Measurements from ENCODE around the gene SLC8A3. TPM values are rescaled to one million over a fixed set of nuclear protein-coding genes. Genes with fewer than 3 reads are reported as not detected.

Gene SLC8A3
- total RNA-seq, 4 donors from 2014 or later, result 0.85 to 1.8 (median 1.0) TPM; not detected in 1

DNA sequence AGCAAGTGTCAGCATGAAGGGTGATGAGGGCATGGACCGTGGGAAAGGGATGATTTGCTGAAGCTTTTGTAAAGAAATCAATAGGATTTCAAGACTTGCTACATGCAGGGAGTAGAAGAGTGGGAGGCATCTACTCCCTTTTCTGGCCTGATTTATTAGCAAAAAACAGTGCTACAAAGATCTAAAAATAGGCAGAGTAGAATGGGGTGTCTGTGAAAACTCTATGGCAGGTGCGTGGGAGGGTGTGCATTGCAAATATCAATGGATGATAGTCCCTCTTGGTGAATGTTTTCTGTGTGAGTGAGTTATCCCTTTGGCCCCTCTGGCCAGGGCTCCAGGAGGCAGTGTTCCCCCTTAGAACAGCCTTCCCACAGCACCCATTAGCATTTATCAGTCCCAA, 170.5 kb downstream of the SLC8A3 start:
- Histone ChIP-seq H3K4me1 (no peaks in the 10 kb centered on the region), H3K4me3 (peak overlapping the region in 1 of 2 donors; percentile 17), H3K9me3 (no peaks in the 10 kb centered on the region), H3K36me3 (no peaks in the 10 kb centered on the region), H3K27ac (peak overlapping the region in 1 of 2 donors; percentile 71), H3K27me3 (no peaks in the 10 kb centered on the region)
- intact Hi-C loops (cut with DNase I; ENCODE audit: low total_unique reads), result no loop called here
- TF ChIP-seq, protein P1, sequence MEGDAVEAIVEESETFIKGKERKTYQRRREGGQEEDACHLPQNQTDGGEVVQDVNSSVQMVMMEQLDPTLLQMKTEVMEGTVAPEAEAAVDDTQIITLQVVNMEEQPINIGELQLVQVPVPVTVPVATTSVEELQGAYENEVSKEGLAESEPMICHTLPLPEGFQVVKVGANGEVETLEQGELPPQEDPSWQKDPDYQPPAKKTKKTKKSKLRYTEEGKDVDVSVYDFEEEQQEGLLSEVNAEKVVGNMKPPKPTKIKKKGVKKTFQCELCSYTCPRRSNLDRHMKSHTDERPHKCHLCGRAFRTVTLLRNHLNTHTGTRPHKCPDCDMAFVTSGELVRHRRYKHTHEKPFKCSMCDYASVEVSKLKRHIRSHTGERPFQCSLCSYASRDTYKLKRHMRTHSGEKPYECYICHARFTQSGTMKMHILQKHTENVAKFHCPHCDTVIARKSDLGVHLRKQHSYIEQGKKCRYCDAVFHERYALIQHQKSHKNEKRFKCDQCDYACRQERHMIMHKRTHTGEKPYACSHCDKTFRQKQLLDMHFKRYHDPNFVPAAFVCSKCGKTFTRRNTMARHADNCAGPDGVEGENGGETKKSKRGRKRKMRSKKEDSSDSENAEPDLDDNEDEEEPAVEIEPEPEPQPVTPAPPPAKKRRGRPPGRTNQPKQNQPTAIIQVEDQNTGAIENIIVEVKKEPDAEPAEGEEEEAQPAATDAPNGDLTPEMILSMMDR (IDR thresholded peaks at IDR 0.05), result no peak
- no peak for TF ChIP-seq POLR2A (IDR thresholded peaks at IDR 0.05)
- peak; percentile 67 to 80 for DNase-seq

DNA sequence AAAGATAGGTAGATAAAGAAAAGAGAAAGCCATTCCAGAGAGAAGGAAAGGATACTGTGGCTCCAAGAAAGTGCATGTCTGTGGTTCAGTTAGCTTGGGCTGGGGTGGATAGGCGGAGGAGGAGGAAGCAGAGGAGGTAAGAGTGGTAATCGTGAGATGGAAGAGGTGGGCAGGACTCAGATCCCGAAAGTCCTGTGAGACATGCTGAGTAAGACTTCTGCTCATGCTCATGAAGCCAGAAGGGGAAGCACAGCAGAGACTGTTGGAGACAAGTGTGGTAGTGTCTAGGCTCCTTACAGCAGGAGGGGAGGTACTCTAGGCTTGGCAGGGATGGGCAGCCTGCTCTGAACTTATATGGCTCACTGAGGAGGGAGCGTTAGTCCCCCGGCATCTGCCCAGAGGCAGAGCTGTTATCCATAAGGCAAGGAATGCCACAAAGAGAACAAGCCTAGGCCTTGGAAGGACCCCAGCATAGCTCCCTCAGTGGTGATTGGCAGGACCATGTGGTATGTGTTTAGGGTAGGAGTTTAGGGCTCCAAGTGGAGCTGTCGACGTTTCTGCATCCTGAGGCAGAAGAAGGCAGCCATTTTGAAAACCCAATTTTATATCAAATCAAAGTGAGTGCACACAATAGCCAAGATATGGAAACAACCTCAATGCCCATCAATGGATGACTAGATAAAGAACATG, 174.2 kb downstream of the SLC8A3 start:
- intact Hi-C loops (cut with DNase I; ENCODE audit: low total_unique reads), result no loop called here

DNA sequence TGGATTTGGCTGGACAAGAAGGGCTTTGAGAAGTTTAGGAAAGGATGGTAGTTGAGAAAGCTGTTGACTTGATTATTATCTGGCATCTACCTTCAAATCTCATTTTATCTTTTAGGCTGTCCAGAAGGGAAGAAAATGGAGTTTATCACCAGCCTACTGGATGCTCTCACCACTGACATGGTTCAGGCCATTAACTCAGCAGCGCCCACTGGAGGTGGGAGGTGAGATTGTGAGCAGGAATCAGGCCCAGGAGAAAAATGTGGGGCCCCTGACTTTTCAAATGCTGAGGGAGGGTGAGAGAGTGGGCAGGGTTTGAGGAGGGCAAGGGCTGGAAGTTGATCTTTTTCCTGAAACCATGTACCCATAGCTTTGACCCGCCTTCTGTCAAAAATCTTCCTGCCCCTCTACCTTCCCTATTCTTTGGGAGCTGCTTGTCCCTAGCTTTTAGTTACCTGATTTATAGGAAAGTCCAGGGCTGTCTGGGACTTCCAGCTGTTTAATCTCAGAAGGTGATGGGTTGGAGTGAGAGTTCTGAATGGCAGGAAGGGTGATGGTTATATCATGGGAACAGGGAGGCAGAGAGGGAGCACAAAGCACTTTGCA, 175.4 kb downstream of the SLC8A3 start:
- Histone ChIP-seq H3K27me3 (no peaks in the 10 kb centered on the region), H3K4me1 (no peaks in the 10 kb centered on the region), H3K4me3 (no peak overlapping the region), H3K9me3 (no peaks in the 10 kb centered on the region), H3K27ac (no peak overlapping the region), H3K36me3 (no peaks in the 10 kb centered on the region)
- intact Hi-C loops (cut with DNase I; ENCODE audit: low total_unique reads), result no loop called here
- no peak for DNase-seq
- no peak for TF ChIP-seq POLR2A (IDR thresholded peaks at IDR 0.05)
- TF ChIP-seq, protein P1 (IDR thresholded peaks at IDR 0.05), result no peak

More for the DNA sequence above, 174.2 kb downstream of the SLC8A3 start:
- Histone ChIP-seq H3K4me3 (no peak overlapping the region), H3K9me3 (no peaks in the 10 kb centered on the region), H3K27ac (no peak overlapping the region), H3K27me3 (no peaks in the 10 kb centered on the region), H3K4me1 (no peaks in the 10 kb centered on the region), H3K36me3 (no peaks in the 10 kb centered on the region)
- DNase-seq, result no peak
- TF ChIP-seq POLR2A (IDR thresholded peaks at IDR 0.05), result no peak
- TF ChIP-seq, protein P1 (IDR thresholded peaks at IDR 0.05), result no peak

DNA sequence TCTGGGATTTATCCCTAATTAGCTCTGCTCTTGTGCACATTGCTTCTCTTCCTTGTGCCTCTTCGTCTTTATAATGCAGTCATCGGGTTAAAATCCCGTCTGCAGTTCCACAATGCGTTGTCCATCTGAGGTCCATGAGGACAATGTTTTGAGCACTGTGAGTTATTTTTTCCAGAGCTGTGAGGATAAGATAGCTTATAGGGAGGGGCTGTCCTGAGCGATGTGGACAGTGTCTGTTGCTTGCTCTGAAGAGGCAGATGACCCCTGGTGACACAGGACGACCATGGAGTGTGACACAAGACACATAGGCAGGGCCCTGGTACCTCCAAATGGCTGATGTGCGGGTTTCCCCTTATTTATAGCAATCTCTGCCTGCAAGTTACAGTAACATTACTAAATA, 177.0 kb downstream of the SLC8A3 start:
- no peak overlapping the region for H3K27ac ChIP-seq
- no peak overlapping the region for H3K4me3 ChIP-seq
- H3K4me1 ChIP-seq, result no peaks in the 10 kb centered on the region
- no peak for DNase-seq
- H3K9me3 ChIP-seq, result no peaks in the 10 kb centered on the region
- intact Hi-C loops (cut with DNase I; ENCODE audit: low total_unique reads), result no loop called here
- H3K36me3 ChIP-seq, result no peaks in the 10 kb centered on the region
- no peak for TF ChIP-seq POLR2A (IDR thresholded peaks at IDR 0.05)
- no peaks in the 10 kb centered on the region for H3K27me3 ChIP-seq

DNA sequence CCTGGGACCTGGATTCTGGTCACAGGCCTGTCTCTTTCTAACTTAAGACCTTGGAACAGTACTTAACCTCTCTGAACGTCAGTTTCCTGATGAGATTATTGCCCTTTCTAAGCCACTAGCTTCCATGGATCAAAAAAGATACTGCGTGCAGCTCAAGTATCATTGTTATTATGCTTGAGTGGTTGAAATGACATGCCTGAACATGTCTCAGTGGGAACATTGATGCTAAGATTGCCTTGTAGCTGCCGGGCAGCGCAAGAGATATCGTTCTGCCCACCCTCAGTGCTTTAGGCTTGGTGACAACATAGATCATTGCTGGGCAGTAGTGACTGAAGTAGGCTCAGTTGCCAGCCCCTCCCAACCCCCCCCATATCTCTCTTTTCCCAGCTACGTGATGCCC, 177.7 kb downstream of the SLC8A3 start:
- no peak for TF ChIP-seq POLR2A (IDR thresholded peaks at IDR 0.05)
- Histone ChIP-seq H3K4me3 (no peak overlapping the region), H3K9me3 (no peaks in the 10 kb centered on the region), H3K4me1 (no peaks in the 10 kb centered on the region), H3K36me3 (no peaks in the 10 kb centered on the region), H3K27ac (no peak overlapping the region), H3K27me3 (no peaks in the 10 kb centered on the region)
- intact Hi-C loops (cut with DNase I; ENCODE audit: low total_unique reads), result no loop called here
- no peak for DNase-seq

DNA sequence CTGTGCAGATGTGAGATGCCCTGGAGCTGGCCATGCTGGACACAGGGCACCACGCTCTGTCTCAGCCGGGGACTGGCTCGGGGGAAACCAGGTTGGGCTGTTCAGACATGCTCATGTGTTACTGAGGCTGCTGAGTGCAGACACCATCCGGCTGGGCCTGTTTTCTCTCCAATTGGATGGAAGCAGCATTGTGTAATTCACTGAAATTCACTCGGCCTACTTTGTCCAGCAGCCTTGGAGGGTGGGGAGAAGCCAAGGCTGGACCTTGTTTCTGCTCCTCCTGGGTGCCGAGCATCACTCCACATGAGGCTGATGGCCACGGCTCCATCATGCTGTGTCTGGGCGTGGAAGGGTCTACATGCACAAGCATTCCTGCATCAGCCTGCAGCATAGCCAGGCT, 178.8 kb downstream of the SLC8A3 start:
- no peak for DNase-seq

More for the DNA sequence above, 178.8 kb downstream of the SLC8A3 start:
- Histone ChIP-seq H3K27ac (no peak overlapping the region), H3K4me3 (no peak overlapping the region), H3K36me3 (no peaks in the 10 kb centered on the region), H3K27me3 (no peaks in the 10 kb centered on the region), H3K9me3 (no peaks in the 10 kb centered on the region), H3K4me1 (no peaks in the 10 kb centered on the region)
- TF ChIP-seq POLR2A (IDR thresholded peaks at IDR 0.05), result no peak
- TF ChIP-seq, protein P1 (IDR thresholded peaks at IDR 0.05), result no peak
- intact Hi-C loops (cut with DNase I; ENCODE audit: low total_unique reads), result no loop called here

All from uterus (tissue), 4 donors.